WERI-Rb-1 (cell line): Measurements from ENCODE around the gene DMD.

Experiments
- DNase-seq: peaks from one replicate; pipeline ENCODE4 v3.0.0-alpha.2; 2020
- H3K27ac ChIP-seq: fragments of 250-450 bp; sonication (Bioruptor Pico); 2 replicates; pipeline ENCODE4 v1.5.1; 2020; ENCODE audit warnings: mild to moderate bottlenecking, moderate library complexity
- H3K27me3 ChIP-seq: fragments of 250-450 bp; sonication (Bioruptor Pico); 2 replicates; pipeline ENCODE4 v1.5.1; 2021; ENCODE audit warnings: mild to moderate bottlenecking, low read depth, moderate library complexity; ENCODE audit not compliant: insufficient read depth, severe bottlenecking
- H3K36me3 ChIP-seq: fragments of 250-450 bp; sonication (Bioruptor Pico); 2 replicates; pipeline ENCODE4 v1.5.1; 2020; ENCODE audit warnings: mild to moderate bottlenecking, moderate library complexity
- H3K4me3 ChIP-seq: 2 replicates; pipeline ENCODE4 v1.5.1; 2011; ENCODE audit warnings: low read depth, mild to moderate bottlenecking, control low read depth, low read length
- H3K9me3 ChIP-seq: fragments of 250-450 bp; sonication (Bioruptor Pico); 2 replicates; pipeline ENCODE4 v1.5.1; 2021; ENCODE audit warnings: mild to moderate bottlenecking, moderate library complexity; ENCODE audit not compliant: severe bottlenecking
- TF ChIP-seq, protein P1 (sequence below): IDR thresholded peaks from 2 replicates; pipeline ENCODE4 v1.5.1; 2011; ENCODE audit warnings: low read depth, mild to moderate bottlenecking, control low read depth, inconsistent platforms, low read length

Gene DMD

DNA sequence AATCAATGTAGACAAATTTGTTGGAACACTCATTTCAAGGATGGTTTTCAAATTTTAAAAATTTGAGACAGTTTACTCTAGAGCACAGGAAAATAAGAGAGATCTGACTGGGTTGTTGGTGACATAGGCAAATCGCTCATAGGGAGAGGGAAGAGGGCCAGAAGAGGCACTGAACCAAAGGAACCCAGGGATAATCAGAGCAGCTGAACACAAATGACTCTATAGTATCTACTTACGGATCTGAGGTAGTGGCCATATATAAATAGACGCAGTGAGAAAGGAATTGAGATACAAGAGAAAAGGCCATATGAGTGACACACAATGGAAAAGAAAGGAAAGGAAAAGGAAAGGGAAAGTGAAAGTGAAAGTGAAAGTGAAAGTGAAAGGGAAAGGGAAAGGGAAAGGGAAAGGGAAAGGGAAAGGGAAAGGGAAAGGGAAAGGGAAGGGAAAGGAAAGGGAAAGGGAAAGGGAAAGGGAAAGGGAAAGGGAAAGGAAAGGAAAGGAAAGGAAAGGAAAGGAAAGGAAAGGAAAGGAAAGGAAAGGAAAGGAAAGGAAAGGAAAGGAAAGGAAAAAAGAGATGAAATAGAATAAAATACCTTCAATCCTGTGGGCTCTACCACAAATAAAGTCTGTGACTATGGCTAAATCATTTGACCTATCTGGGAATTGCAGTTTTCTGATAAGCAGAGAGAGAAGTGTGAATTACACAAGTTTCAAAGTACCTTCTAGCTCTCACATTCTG, 759.2 kb downstream of the DMD start:
- TF ChIP-seq, protein P1, sequence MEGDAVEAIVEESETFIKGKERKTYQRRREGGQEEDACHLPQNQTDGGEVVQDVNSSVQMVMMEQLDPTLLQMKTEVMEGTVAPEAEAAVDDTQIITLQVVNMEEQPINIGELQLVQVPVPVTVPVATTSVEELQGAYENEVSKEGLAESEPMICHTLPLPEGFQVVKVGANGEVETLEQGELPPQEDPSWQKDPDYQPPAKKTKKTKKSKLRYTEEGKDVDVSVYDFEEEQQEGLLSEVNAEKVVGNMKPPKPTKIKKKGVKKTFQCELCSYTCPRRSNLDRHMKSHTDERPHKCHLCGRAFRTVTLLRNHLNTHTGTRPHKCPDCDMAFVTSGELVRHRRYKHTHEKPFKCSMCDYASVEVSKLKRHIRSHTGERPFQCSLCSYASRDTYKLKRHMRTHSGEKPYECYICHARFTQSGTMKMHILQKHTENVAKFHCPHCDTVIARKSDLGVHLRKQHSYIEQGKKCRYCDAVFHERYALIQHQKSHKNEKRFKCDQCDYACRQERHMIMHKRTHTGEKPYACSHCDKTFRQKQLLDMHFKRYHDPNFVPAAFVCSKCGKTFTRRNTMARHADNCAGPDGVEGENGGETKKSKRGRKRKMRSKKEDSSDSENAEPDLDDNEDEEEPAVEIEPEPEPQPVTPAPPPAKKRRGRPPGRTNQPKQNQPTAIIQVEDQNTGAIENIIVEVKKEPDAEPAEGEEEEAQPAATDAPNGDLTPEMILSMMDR, result no peak
- Histone ChIP-seq H3K36me3 (no peaks in the 10 kb centered on the region), H3K27ac (no peak overlapping the region), H3K27me3 (no peaks in the 10 kb centered on the region), H3K9me3 (no peaks in the 10 kb centered on the region), H3K4me3 (no peak overlapping the region)
- no peak for DNase-seq

DNA sequence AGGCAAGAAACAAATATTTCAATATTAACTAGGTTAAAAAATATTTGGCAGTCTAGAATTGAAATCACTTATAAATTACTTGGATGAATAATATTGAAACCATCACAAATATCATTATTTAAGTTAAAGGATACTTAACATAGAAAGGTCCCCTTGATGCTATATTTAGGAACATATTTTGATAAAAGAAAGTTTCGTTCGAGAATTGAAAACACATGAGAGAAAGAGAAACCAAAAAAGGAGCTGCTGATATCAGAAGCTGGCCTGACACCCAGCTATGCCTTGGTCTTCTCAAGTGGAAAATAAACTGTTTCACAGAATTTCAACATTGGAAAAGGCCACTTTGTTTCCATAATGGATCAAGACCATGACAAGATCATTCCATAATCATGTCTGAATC, 762.4 kb downstream of the DMD start:
- no peaks in the 10 kb centered on the region for H3K36me3 ChIP-seq
- H3K27ac ChIP-seq, result no peak overlapping the region
- no peaks in the 10 kb centered on the region for H3K27me3 ChIP-seq
- no peak overlapping the region for H3K4me3 ChIP-seq
- DNase-seq, result no peak
- H3K9me3 ChIP-seq, result no peaks in the 10 kb centered on the region
- TF ChIP-seq, protein P1, result no peak

DNA sequence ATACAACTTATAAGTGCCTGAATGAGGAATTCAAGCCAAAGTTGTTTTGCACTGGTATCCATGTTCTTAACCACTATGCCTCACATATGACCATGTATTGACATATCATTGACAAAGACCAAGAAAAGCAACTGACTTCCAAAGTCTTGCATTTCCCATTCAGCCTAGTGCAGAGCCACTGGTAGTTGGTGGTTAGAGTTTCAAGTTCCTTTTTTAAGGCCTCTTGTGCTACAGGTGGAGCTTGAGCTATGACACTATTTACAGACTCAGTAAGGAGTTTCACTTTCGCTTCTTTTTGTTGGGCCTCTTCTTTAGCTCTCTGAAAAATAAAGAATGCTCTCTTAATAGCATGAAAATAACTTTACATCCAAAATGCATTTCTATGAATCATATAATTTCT, 763.0 kb downstream of the DMD start:
- H3K27me3 ChIP-seq, result no peaks in the 10 kb centered on the region
- no peak overlapping the region for H3K27ac ChIP-seq
- H3K36me3 ChIP-seq, result no peaks in the 10 kb centered on the region
- H3K9me3 ChIP-seq, result no peaks in the 10 kb centered on the region
- TF ChIP-seq, protein P1, result no peak
- H3K4me3 ChIP-seq, result no peak overlapping the region
- no peak for DNase-seq

DNA sequence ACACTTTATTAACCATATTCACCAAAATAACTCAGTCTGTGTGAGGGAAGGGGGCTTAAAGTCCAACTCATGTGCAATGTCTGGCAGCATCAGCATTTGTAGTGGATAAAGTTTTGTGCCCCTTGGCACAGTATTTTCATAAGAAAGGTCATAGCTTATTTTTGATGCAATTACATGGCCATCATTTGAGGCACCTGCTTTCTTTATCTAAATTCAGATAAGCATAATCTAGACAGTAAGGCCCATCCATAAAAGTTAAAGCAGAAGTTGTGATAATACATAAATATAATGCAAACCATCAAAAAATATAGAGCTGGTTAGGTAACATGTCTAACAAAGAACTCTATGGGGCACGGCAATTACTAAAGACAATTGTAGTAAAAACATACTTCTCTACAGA, 763.7 kb downstream of the DMD start:
- no peaks in the 10 kb centered on the region for H3K9me3 ChIP-seq
- H3K27ac ChIP-seq, result no peak overlapping the region
- DNase-seq, result no peak
- no peaks in the 10 kb centered on the region for H3K27me3 ChIP-seq
- H3K36me3 ChIP-seq, result no peaks in the 10 kb centered on the region
- no peak overlapping the region for H3K4me3 ChIP-seq
- TF ChIP-seq, protein P1, result no peak

DNA sequence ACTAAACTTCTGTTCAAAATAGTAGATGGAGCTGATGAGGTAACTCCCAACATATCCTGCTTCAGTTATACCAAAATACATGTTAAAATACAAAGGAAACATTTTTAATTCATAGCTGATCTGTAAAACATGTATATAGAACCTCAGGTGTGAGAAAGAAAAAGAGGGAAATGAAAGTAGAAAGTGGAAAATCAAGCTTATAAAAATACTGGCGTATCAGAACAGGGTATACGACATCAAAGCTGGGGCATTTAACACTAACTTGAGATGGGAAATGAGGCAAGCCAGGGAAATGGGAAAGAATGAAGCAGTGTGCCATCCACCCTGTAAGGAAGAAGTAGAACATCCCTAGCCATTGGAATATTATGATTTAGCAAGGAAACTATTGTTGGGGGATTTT, 767.5 kb downstream of the DMD start:
- H3K27ac ChIP-seq, result no peak overlapping the region
- no peak for DNase-seq
- TF ChIP-seq, protein P1, result no peak

DNA sequence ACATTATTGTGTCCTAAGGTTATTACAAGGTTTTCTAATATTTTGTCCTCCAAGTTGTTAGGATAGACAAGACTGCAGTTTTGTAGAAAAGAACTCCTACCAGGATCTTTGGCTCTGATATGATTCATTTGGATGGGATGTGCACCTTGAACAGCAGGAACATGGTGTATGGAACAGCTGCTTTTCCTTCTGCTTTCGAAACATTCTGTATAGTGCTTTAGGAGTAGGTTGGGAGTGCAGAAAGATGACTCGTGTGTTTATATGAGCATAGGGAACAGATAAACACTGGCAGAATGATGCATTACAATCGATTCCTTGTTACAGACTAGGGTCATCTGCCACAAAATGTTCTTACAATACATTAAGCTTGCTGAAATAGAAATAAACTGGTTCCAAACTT, 790.1 kb downstream of the DMD start:
- H3K27ac ChIP-seq, result no peak overlapping the region
- TF ChIP-seq, protein P1, result no peak
- DNase-seq, result no peak
- H3K27me3 ChIP-seq, result no peaks in the 10 kb centered on the region
- no peak overlapping the region for H3K4me3 ChIP-seq
- H3K9me3 ChIP-seq, result no peaks in the 10 kb centered on the region
- no peaks in the 10 kb centered on the region for H3K36me3 ChIP-seq

More for the DNA sequence above, 767.5 kb downstream of the DMD start:
- Histone ChIP-seq H3K27me3 (no peaks in the 10 kb centered on the region), H3K9me3 (no peaks in the 10 kb centered on the region), H3K36me3 (no peaks in the 10 kb centered on the region), H3K4me3 (no peak overlapping the region)
